Testis (tissue), 3 donors: Measurements from ENCODE around the gene OTOS. TPM values are rescaled to one million over a fixed set of nuclear protein-coding genes. Genes with fewer than 3 reads are reported as not detected.

ENCODE experiments used
- DNase-seq: peaks from one replicate; pipeline ENCODE4 v3.0.0-alpha.2; 2019
- H3K27ac ChIP-seq, 2 donors: fragments of 200-600 bp; sonication (generic); one replicate each; pipeline ENCODE4 v1.5.1; 2019
- H3K27me3 ChIP-seq: fragments of 200-600 bp; sonication (generic); one replicate; pipeline ENCODE4 v1.5.1; 2019
- H3K36me3 ChIP-seq: fragments of 200-600 bp; sonication (generic); one replicate; pipeline ENCODE4 v1.5.1; 2017; ENCODE audit warnings: low read depth; ENCODE audit errors: missing control alignments
- H3K4me1 ChIP-seq: fragments of 200-600 bp; sonication (generic); one replicate; pipeline ENCODE4 v1.5.1; 2019
- H3K4me3 ChIP-seq, 2 donors: fragments of 200-600 bp; sonication (generic); one replicate each; pipeline ENCODE4 v1.5.1; 2017 to 2019
- H3K9me3 ChIP-seq: fragments of 200-600 bp; sonication (generic); one replicate; pipeline ENCODE4 v1.5.1; 2017
- POLR2A ChIP-seq: fragments of 450-650 bp; IDR thresholded peaks from one replicate; pipeline ENCODE4 v1.6.1; 2017; ENCODE audit warnings: antibody characterized with exemption, mild to moderate bottlenecking, moderate library complexity
- WGBS, 2 donors: methylation state at CpG; one replicate each; pipeline ENCODE4 v1.1.5; 2018; 5-methylcytosine and 5-hydroxymethylcytosine counted together
- intact Hi-C: fragments of 100-400 bp; cut with DNase I; formaldehyde crosslinking; loops from one replicate; pipeline ENCODE4 v1.15.1; 2023; ENCODE audit warnings: low total_unique reads
- polyA plus RNA-seq: library from polyadenylated mRNA; stranded (reverse); fragments of 350-450 nt; fragmentation: Illumina TruSeq; extraction: RNeasy Lipid Tissue Mini Kit (QIAGEN cat#74804); gene quantifications from one replicate; pipeline ENCODE4 v1.2.3, GENCODE V29; 2014; ENCODE audit warnings: low read depth, low replicate concordance; ENCODE audit not compliant: insufficient read depth
- total RNA-seq, 2 donors: library from RNA; depleted of rRNA; stranded (reverse); fragments of >200 nt; gene quantifications; one replicate each; pipeline ENCODE4 v1.2.3, GENCODE V29; 2016
- TF ChIP-seq, protein P1 (sequence below), 3 experiments: fragments of 450-650 bp in 2 of 3; fragments of 200-600 bp in 1 of 3; sonication (generic) in 1 of 3; IDR thresholded peaks; one replicate each; pipeline ENCODE4 v1.5.1; 2016 to 2019; ENCODE audit warnings: antibody characterized with exemption in 3 of 3, mild to moderate bottlenecking in 2 of 3, moderate library complexity in 1 of 3

The OTOS gene
- total and polyA plus RNA-seq, 3 donors from 2014 or later = 1.2 to 1.5 TPM; not detected in 1

DNA sequence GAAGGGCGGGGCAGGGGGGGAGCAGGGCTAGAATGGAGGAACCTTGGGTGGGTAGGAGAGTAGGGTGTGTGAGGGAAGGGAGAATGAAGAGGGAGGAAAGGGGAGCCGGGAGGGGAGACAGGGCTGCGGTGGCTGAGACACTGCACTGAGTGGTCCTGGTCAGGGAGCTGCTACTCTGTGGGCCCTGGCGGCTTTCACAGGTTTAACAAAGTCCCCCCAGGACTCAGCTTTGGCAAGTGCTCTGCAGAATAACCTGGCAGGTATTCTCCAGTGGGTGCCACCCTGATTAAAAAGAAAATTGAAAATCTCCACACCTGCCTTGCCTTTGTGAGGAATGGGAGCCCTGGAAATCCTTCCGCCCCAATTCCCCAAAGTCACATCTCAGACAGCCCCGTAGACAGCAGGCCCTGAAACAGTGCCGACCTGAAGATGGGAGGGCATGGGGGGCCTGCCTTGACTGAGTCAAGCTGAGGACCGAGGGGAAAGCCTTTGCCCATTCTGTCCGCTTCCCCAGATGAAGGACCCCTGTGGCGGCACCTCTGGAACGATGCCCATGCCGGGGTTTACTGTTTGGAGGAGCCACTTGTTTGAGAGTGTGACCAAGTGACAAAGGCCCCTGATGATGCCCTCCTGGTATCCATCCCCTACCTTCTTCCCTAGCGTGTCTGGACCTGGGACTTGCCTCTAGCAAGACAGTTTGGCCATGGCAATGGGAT is 43.6 kb upstream of the OTOS start:
- Histone ChIP-seq H3K4me1 (no peaks in the 10 kb centered on the region), H3K36me3 (no peaks in the 10 kb centered on the region), H3K4me3 (no peak overlapping the region), H3K9me3 (no peaks in the 10 kb centered on the region), H3K27me3 (no peaks in the 10 kb centered on the region), H3K27ac (no peak overlapping the region)
- TF ChIP-seq, protein P1, sequence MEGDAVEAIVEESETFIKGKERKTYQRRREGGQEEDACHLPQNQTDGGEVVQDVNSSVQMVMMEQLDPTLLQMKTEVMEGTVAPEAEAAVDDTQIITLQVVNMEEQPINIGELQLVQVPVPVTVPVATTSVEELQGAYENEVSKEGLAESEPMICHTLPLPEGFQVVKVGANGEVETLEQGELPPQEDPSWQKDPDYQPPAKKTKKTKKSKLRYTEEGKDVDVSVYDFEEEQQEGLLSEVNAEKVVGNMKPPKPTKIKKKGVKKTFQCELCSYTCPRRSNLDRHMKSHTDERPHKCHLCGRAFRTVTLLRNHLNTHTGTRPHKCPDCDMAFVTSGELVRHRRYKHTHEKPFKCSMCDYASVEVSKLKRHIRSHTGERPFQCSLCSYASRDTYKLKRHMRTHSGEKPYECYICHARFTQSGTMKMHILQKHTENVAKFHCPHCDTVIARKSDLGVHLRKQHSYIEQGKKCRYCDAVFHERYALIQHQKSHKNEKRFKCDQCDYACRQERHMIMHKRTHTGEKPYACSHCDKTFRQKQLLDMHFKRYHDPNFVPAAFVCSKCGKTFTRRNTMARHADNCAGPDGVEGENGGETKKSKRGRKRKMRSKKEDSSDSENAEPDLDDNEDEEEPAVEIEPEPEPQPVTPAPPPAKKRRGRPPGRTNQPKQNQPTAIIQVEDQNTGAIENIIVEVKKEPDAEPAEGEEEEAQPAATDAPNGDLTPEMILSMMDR (IDR thresholded peaks at IDR 0.05) = no peak
- TF ChIP-seq POLR2A = no peak
- no peak for DNase-seq
- intact Hi-C loops = no loop called here
- whole genome bisulfite sequencing, 2 donors = 65 to 87% methylated on average over 7 to 13 of the region's 13 CpGs

DNA sequence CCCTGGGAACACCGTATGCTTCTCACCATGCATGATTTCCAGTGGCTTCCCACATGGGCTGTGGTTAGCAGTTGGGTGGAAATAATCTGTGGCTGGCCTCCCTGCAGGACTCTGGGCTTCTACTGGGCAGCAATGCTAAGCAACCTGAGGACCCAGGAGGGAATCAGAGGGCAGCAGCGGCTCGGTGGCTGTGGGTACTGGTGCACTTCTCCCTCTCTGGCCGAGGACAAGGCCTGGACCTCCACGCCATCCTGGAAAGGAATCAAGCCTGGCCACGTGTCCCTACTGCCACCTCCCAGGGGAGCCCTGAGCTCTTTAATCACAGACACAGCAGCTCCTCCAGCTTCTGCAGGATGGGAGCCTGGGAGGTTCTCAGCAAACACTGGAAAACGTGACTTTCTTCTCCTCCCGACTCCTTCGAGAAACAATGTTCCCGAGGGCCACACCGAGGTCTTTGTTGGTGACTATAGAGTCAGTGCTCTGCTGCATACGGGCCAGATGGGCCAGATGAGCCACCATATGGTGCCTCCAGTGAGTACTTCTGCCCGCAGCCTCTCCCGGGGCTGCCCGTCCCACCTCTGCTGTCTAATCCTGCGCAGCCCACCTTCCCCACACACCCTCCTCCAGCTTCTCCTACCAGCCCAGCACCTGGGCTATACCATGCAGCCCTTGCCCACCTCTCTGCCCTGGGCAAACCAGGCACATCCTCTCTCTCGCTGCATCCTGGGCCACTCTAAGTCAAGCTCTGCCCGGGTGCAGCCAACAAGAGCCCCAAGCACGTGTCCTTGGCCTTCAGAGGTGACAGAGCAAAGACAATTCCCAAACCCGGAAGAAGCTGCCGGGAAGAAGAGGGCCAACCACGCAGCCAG is 42.8 kb upstream of the OTOS start:
- H3K36me3 ChIP-seq = no peaks in the 10 kb centered on the region
- 77 to 82% methylated on average over 21 to 22 of the region's 22 CpGs for WGBS, 2 donors
- no peak overlapping the region for H3K27ac ChIP-seq
- H3K9me3 ChIP-seq = no peaks in the 10 kb centered on the region
- intact Hi-C loops = no loop called here
- DNase-seq = no peak
- TF ChIP-seq POLR2A = no peak
- TF ChIP-seq, protein P1 (IDR thresholded peaks at IDR 0.05) = no peak
- H3K4me1 ChIP-seq = no peaks in the 10 kb centered on the region
- no peak overlapping the region for H3K4me3 ChIP-seq
- H3K27me3 ChIP-seq = no peaks in the 10 kb centered on the region

DNA sequence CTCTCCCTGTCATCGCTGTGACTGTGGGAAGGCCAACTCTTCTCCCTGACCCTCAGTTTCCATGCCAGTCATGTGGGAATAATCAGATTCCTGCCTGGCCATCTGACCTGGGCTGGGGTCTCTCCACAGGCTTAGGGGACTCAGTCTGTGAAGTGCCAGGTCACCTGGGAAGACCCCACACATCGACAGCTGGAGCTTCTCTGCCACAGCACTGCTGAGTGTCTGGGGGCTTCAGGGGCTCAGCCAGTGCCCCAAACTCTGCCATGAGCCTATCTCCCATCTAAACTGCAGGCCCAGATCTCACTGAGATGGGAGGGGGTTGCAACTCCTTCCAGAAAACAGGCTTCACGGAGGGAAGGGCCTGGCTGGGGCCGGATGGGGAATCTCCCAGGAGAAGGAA is 42.0 kb upstream of the OTOS start:
- no peak for TF ChIP-seq POLR2A
- TF ChIP-seq, protein P1 (IDR thresholded peaks at IDR 0.05) = no peak
- DNase-seq = no peak
- 89 to 90% methylated on average over 3 to 4 of the region's 4 CpGs for WGBS, 2 donors
- Histone ChIP-seq H3K9me3 (no peaks in the 10 kb centered on the region), H3K27me3 (no peaks in the 10 kb centered on the region), H3K36me3 (no peaks in the 10 kb centered on the region), H3K27ac (no peak overlapping the region), H3K4me1 (no peaks in the 10 kb centered on the region), H3K4me3 (no peak overlapping the region)
- intact Hi-C loops = no loop called here

DNA sequence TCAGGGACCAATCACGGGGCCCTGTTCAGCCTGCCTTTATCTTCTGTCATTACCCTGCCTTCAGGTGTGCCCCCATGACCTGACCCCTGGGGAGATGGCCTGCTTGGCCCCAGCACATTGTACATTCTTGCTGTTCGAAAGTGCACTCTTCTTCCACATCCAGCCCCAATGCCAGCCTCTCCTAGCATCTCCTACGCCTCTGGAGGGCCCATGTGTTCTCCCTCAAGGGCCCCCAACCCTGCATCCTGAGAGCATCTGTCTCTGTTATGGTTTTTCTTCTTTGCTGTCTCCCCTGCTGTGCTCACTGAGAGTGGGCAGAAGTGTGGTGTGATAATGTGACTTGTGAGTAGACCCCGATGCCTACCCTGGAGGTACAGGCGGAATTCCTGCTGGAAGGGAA is 41.5 kb upstream of the OTOS start:
- H3K36me3 ChIP-seq = no peaks in the 10 kb centered on the region
- H3K4me3 ChIP-seq = no peak overlapping the region
- 78 to 98% methylated on average over 5 of the region's 5 CpGs for WGBS, 2 donors
- DNase-seq = no peak
- H3K27me3 ChIP-seq = no peaks in the 10 kb centered on the region
- H3K4me1 ChIP-seq = no peaks in the 10 kb centered on the region
- H3K27ac ChIP-seq = no peak overlapping the region
- intact Hi-C loops = no loop called here
- no peaks in the 10 kb centered on the region for H3K9me3 ChIP-seq
- TF ChIP-seq POLR2A = no peak
- TF ChIP-seq, protein P1 (IDR thresholded peaks at IDR 0.05) = no peak
